GM12878 (cell line): ENCODE results near the gene DNAJB8. TPM values are rescaled to one million over a fixed set of nuclear protein-coding genes. Genes with fewer than 3 reads are reported as not detected.

Experiments
- ATAC-seq: fragments of 200-7000 bp; cut with Tn5 transposase; 3 replicates; pipeline ENCODE4 v1.9.1; 2020; ENCODE audit warnings: mild to moderate bottlenecking, moderate library complexity
- BruUV-seq: library from RNA; stranded (reverse); fragments of 400-500 nt; replicated peaks from 2 replicates; lab custom pipeline; 2021; lab: Mats Ljungman, UMichigan
- CTCF ChIA-PET: fragments of 300-600 bp; sonication (Branson Sonifier 250); formaldehyde crosslinking; extraction: SDS; loops from one replicate; lab custom pipeline; 2021; ENCODE audit warnings: inconsistent platforms; lab: Yijun Ruan, JAX
- POLR2A ChIA-PET: fragments of 350-600 bp; formaldehyde crosslinking; extraction: SDS; loops from one replicate; lab custom pipeline; 2021; ENCODE audit warnings: inconsistent platforms; lab: Charles Lee
- RAD21 ChIA-PET: fragments of 300-600 bp; sonication (Branson Sonifier 250); formaldehyde crosslinking; loops from one replicate; lab custom pipeline; 2023; ENCODE audit warnings: antibody characterized with exemption; ENCODE audit not compliant: unreplicated experiment; lab: Charles Lee
- SMC1A ChIA-PET: fragments of 300-600 bp; sonication (Branson Sonifier 250); formaldehyde crosslinking; loops from one replicate; lab custom pipeline; 2023; ENCODE audit not compliant: unreplicated experiment, uncharacterized antibody; lab: Charles Lee
- DNase-seq: peaks from one replicate; pipeline ENCODE4 v3.0.0-alpha.2; 2011; ENCODE audit warnings: low read depth, low spot score
- FAIRE-seq: peaks from 3 replicates; lab custom pipeline; 2011; peaks lifted over from hg19 to GRCh38; lab: Jason Lieb, UNC
- H2AFZ ChIP-seq: 2 replicates; pipeline ENCODE4 v1.6.0; 2011; ENCODE audit warnings: low read depth, low read length, control low read depth; ENCODE audit not compliant: control insufficient read depth
- H3K27ac ChIP-seq: 2 replicates; pipeline ENCODE4 v1.5.1; 2011; ENCODE audit warnings: control low read depth; ENCODE audit not compliant: control insufficient read depth, insufficient read depth
- H3K27me3 ChIP-seq, 2 experiments: replicated peaks in 1 of 2; 2 replicates each; pipeline versions ENCODE4 v1.6.0 to v1.6.1; 2011; ENCODE audit warnings: low read length in 1 of 2; ENCODE audit not compliant: control insufficient read depth in 2 of 2, insufficient read depth in 2 of 2
- H3K36me3 ChIP-seq, 2 experiments: 2 replicates each; pipeline ENCODE4 v1.5.1; 2011; ENCODE audit warnings: low read length in 1 of 2; ENCODE audit not compliant: control insufficient read depth in 2 of 2, insufficient read depth in 2 of 2
- H3K4me1 ChIP-seq: 2 replicates; pipeline ENCODE4 v1.6.1; 2011; ENCODE audit warnings: mild to moderate bottlenecking, low read length, moderate library complexity, mixed read lengths; ENCODE audit not compliant: control insufficient read depth, insufficient read depth
- H3K4me2 ChIP-seq: 2 replicates; pipeline ENCODE4 v1.6.0; 2011; ENCODE audit warnings: control low read depth; ENCODE audit not compliant: control insufficient read depth, insufficient read depth
- H3K4me3 ChIP-seq: fragments of 200-600 bp; sonication (generic); 2 replicates; pipeline ENCODE4 v1.5.1; 2016
- H3K79me2 ChIP-seq: 2 replicates; pipeline ENCODE4 v1.6.0; 2011; ENCODE audit warnings: low read length; ENCODE audit not compliant: control insufficient read depth, insufficient read depth
- H3K9ac ChIP-seq: 2 replicates; pipeline ENCODE4 v1.8.0; 2011; ENCODE audit warnings: low read length, control low read depth, mixed read lengths; ENCODE audit not compliant: control insufficient read depth, insufficient read depth
- H3K9me3 ChIP-seq: replicated peaks from 3 replicates; pipeline ENCODE4 v1.5.1; 2011; ENCODE audit warnings: mild to moderate bottlenecking, low read length; ENCODE audit not compliant: control insufficient read depth, insufficient read depth
- H4K20me1 ChIP-seq: 2 replicates; pipeline ENCODE4 v1.6.0; 2011; ENCODE audit not compliant: control insufficient read depth, insufficient read depth
- BRCA1 ChIP-seq: IDR thresholded peaks from 2 replicates; pipeline ENCODE4 v1.6.1; 2011; ENCODE audit warnings: low read depth, low read length, improper control_type of control experiment
- EGR1 ChIP-seq, 2 experiments: IDR thresholded peaks; 1 replicate in 1 of 2; 2 replicates in 1 of 2; pipeline ENCODE4 v1.6.1; 2011 to 2012; ENCODE audit warnings: low read depth in 2 of 2, low read length in 2 of 2, borderline replicate concordance in 1 of 2, mild to moderate bottlenecking in 1 of 2, moderate library complexity in 1 of 2
- HDAC6 ChIP-seq: fragments of 200-600 bp; sonication (generic); IDR thresholded peaks from one replicate; pipeline ENCODE4 v1.8.0; 2017; ENCODE audit warnings: antibody characterized with exemption; ENCODE audit not compliant: unreplicated experiment
- SUZ12 ChIP-seq: fragments of 200-600 bp; sonication (generic); IDR thresholded peaks from one replicate; pipeline ENCODE4 v1.6.1; 2018; ENCODE audit warnings: antibody characterized with exemption, mild to moderate bottlenecking; ENCODE audit not compliant: unreplicated experiment
- whole genome bisulfite sequencing: methylation state at CpG from one replicate; pipeline ENCODE4 v1.1.6; 2016; ENCODE audit warnings: low lambda C conversion rate; ENCODE audit not compliant: insufficient replicate concordance, insufficient coverage; ENCODE audit errors: missing lambda C conversion rate; 5-methylcytosine and 5-hydroxymethylcytosine counted together
- in situ Hi-C: fragments of 300-500 bp; cut with MboI; formaldehyde crosslinking; loops from 9 replicates; pipeline ENCODE4 v1.14.3; 2018; ENCODE audit warnings: mixed read lengths
- intact Hi-C: fragments of 100-400 bp; cut with micrococcal nuclease; formaldehyde crosslinking; loops from one replicate; pipeline ENCODE4 v1.14.2; 2022; ENCODE audit not compliant: unreplicated experiment
- polyA plus RNA-seq, 11 experiments: library from polyadenylated mRNA; depleted of rRNA in 4 of 11; unstranded in 6 of 11; stranded (reverse) in 5 of 11; fragments of >200 nt; fragmentation: Nextera tagmentation in 4 of 11; fragmentation: Illumina TruSeq in 1 of 11; extraction: Ambion mirVana in 4 of 11; extraction: Trizol in 1 of 11; gene quantifications; 1 replicate in 1 of 11; 2 replicates in 10 of 11; pipeline versions ENCODE4 v1.2.1 to v1.2.3, GENCODE V29; 2011 to 2016; ENCODE audit warnings: inconsistent platforms in 2 of 11, missing spikeins in 2 of 11, low read depth in 1 of 11
- total RNA-seq, 4 experiments: library from RNA; depleted of rRNA in 3 of 4; stranded (reverse); fragments of >200 nt in 3 of 4; fragmentation: Illumina TruSeq in 1 of 4; extraction: Trizol in 1 of 4; gene quantifications; 2 replicates each; pipeline versions ENCODE4 v1.2.1 to v1.2.3, GENCODE V29; 2013 to 2021
- TF ChIP-seq, protein P1 (sequence below): fragments of 450-650 bp; IDR thresholded peaks from 2 replicates; pipeline ENCODE4 v1.6.1; 2017; ENCODE audit warnings: mild to moderate bottlenecking

The DNAJB8 gene
- total and polyA plus RNA-seq, 10 of the 15 experiments (the other 5 are each of a cell fraction or from before 2014, with no cell fraction given), result not detected

DNA sequence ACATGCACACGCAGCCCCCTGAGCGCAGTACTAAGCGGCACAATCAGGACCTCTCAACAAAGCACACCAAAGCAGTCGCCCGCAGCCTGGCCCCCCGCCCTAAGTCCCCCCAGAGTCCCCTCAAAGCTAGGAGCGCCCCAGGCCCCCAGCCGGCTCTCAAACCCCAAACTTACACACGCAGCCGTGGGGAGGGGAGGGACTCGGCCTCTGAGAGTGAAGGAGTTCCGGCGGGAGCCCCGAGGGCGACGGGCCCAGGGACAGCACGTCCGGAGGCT is 20.8 kb upstream of the DNAJB8 start:
- H3K79me2 ChIP-seq, result no peaks in the 10 kb centered on the region
- intact Hi-C loops, result no loop called here
- no peak for DNase-seq

DNA sequence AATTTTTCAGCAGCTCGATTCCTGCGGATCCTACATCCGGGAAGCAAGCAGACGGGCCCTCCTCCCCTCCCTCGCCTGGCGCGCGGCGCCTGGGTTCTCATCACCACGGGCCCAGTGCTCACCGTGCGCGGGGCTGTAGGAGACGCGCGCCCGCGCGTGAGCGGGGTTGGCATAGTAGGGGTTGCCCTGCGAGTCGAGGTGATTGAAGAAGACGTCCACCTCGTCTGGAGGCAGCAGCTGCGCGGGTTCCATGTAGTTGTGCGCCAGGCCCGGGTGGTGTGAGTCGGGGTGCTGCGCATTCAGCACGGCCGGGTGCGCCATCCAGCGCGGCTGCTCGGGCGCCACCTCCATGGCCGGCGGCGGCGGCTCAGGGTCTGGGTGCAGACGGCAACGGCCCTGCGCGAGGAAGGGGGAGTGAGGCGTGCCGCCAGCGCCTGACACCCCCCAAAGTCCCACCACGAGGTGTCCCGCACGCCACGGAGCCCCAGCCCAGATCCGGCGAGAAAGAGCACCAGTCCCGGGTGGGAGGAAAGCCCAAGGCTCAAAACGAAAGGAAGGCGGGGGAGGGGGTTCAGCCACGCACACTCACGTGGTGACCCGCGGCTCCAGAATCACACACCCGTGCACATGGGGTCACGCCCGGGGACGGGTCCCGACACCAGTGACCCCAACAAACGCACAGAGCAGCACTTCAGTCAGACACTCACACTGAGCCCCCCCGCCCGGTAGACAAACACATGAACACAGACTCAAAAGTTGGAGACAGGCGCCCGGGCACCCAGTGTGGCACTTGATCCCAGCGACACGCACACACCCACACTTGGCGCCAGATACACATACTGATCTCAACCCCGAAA is 20.2 kb upstream of the DNAJB8 start:
- no TSS peak for BruUV-seq
- CTCF ChIA-PET, result no interaction called here
- DNase-seq (no peak), ATAC-seq (no peak), FAIRE-seq (no peak)
- H3K4me1 ChIP-seq, result no peaks in the 10 kb centered on the region
- no peak overlapping the region; the same call in 1 of the 2 replicates for H2AFZ ChIP-seq
- no peak overlapping the region for H3K9ac ChIP-seq
- H4K20me1 ChIP-seq, result no peaks in the 10 kb centered on the region; the same call in none of the 2 replicates
- WGBS, result 8% methylated on average over 68 of the region's 75 CpGs
- H3K36me3 ChIP-seq, result no peaks in the 10 kb centered on the region
- SMC1A ChIA-PET, result no interaction called here
- intact Hi-C loops (no loop called here), in situ Hi-C loops (no loop called here)
- RAD21 ChIA-PET, result no interaction called here
- POLR2A ChIA-PET, result no interaction called here
- H3K79me2 ChIP-seq, result no peaks in the 10 kb centered on the region
- no peak overlapping the region for H3K27ac ChIP-seq
- H3K4me2 ChIP-seq, result peak overlapping the region; percentile 84
- no peaks in the 10 kb centered on the region for H3K9me3 ChIP-seq
- TF ChIP-seq SUZ12 (peak; percentile 60), EGR1 (IDR thresholded peaks at IDR 0.05; ENCODE audit: borderline replicate concordance in 1 of 2, low read depth in 2 of 2, low read length in 2 of 2) (0 out of 3 replicates have a peak, but pooled peaks of 1 of the 2 experiments have one; percentile 2), HDAC6 (peak; percentile 77)
- TF ChIP-seq, protein P1, sequence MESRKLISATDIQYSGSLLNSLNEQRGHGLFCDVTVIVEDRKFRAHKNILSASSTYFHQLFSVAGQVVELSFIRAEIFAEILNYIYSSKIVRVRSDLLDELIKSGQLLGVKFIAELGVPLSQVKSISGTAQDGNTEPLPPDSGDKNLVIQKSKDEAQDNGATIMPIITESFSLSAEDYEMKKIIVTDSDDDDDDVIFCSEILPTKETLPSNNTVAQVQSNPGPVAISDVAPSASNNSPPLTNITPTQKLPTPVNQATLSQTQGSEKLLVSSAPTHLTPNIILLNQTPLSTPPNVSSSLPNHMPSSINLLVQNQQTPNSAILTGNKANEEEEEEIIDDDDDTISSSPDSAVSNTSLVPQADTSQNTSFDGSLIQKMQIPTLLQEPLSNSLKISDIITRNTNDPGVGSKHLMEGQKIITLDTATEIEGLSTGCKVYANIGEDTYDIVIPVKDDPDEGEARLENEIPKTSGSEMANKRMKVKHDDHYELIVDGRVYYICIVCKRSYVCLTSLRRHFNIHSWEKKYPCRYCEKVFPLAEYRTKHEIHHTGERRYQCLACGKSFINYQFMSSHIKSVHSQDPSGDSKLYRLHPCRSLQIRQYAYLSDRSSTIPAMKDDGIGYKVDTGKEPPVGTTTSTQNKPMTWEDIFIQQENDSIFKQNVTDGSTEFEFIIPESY, result no peak
- peak overlapping the region; percentile 50; the same call in 1 of the 2 replicates for H3K4me3 ChIP-seq
- H3K27me3 ChIP-seq, result peaks cover 28 to 47% of the 10 kb centered on the region in 2 experiments

More for the DNA sequence above, 20.8 kb upstream of the DNAJB8 start:
- peaks cover 26 to 48% of the 10 kb centered on the region in 2 experiments for H3K27me3 ChIP-seq
- TF ChIP-seq SUZ12 (peak; percentile 31), BRCA1 (no peak)
- TF ChIP-seq, all 136 proteins: peak for 1
- ChIA-PET CTCF (no interaction called here), SMC1A (no interaction called here), RAD21 (no interaction called here), POLR2A (no interaction called here)
- Histone ChIP-seq H3K27ac (no peak overlapping the region), H3K9me3 (no peaks in the 10 kb centered on the region), H3K4me3 (no peak overlapping the region; the same call in 1 of the 2 replicates), H3K36me3 (no peaks in the 10 kb centered on the region), H3K4me1 (no peaks in the 10 kb centered on the region), H3K4me2 (peak overlapping the region; percentile 84), H4K20me1 (no peaks in the 10 kb centered on the region; the same call in none of the 2 replicates), H3K9ac (no peak overlapping the region), H2AFZ (no peak overlapping the region; the same call in 1 of the 2 replicates)
- in situ Hi-C loops, result no loop called here
- no peak for ATAC-seq
- BruUV-seq, result no TSS peak
- FAIRE-seq, result no peak
- WGBS, result 0% methylated on average over 18 of the region's 18 CpGs
